Measurements from ENCODE around the gene TMEM212.

- TF ChIP-seq CTCF (IDR thresholded peaks at IDR 0.05) = no peak
- no peak for TF ChIP-seq POLR2AphosphoS5 (IDR thresholded peaks at IDR 0.05)
- TF ChIP-seq POLR2A (IDR thresholded peaks at IDR 0.05; ENCODE audit: low read depth) = no peak
- no peak for TF ChIP-seq EP300 (IDR thresholded peaks at IDR 0.05)
Measured at GRCh38 chr3:171862993-171863521, 19.9 kb downstream of the TMEM212 start.
